HG02798 (cell line): Measurements from ENCODE around the gene SLC44A5.
"Not testable (repeated sequence)": the region's sequence is repeated elsewhere in the genome, so short reads cannot be mapped to it uniquely, and the experiment has no call there.

Source experiments
- ATAC-seq: cut with Tn5 transposase; IDR thresholded peaks from one replicate; pipeline ENCODE4 v1.9.1; 2021; ENCODE audit warnings: mild to moderate bottlenecking; ENCODE audit not compliant: unreplicated experiment, poor library complexity

The SLC44A5 gene

DNA sequence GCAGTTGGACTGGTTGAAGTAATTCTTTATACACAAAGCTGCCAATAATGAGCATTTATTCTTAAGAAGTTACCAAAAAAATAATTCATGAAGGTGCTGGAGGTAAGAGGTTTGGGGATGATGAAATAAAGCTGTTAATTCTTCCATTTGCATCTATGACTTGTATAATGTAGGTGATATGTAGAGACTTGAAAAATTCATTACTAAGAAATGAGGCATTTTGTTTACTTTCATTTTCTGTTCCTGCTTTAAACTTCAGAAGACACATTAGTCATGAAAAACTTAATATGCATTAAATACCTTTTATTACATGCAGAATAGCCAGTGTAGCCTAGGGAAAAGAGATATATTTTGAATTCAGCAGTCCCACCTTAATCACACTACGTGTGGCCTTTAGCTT is 214.2 kb downstream of the SLC44A5 start:
- ATAC-seq: no peak

DNA sequence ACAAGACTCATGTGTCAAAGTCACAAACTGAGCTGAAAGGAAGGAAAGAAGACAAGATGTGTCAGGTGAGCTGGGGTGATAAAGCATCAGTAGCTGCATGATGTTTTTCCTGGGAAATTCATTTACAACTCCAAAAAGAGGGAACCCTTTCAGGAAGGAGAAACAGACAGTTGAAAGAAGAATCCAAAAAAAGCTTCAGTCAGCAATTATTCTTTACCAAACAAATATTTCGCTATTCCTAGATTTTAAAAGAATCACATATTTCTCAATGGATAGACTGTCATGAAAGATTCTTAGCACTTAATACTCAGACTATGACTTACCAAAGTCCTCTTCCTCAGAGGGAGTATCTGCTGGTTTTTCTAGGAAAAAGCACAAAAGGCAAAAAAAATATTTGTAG is 214.7 kb downstream of the SLC44A5 start:
- no peak for ATAC-seq

DNA sequence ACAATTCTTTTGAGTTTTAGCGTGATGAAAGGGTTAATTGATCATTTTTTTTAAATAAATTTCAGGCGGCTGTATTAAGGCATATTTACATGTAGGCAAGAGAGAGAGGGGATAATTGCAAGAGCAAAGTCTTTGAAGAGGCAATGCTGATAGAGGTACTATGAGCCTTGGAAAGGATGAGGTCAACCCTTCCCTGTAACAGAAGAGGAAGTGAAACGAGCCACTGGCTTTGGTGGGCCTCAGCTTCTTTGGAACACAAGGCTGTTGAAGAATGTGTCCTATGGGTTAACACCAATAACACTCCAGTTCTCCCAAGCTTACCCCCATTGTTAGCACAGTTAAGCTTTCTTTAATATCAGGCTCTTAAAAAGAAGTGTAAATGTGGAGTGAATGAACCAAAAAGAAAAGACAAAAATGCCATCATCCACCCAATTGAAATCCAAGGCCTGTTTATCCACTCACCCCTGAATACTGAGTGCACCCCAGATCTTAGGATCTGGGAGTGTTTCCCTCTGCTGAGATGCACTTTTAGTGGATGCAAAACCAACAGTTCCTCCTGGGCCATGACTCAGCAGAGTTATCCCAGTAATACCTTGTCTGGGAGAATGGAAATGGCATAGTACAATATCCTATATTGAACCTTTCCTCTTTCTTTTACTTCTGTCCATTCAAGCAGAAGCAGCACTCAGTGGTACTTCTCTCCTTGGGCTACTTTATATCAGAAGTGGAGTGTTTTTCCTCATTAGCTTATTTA is 216.4 kb downstream of the SLC44A5 start:
- ATAC-seq: peak; percentile 53

DNA sequence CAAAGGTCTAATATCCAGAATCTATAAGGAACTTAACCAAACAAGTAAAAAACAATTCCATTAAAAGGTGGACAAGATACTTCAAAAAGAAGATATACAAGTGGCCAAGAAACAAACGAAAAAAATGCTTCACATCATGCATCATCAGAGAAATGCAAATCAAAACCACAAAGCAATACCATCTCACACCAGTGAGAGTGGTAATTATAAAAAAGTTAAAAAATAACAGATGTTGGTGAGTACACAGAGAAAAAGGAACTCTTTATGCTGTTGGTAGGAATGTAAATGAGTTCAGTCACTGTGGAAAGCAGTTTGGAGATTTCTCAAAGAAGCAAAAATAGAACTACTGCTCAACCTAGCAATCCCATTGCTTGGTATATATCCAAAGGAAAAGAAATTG is 218.6 kb downstream of the SLC44A5 start:
- peak; percentile 94 for ATAC-seq

DNA sequence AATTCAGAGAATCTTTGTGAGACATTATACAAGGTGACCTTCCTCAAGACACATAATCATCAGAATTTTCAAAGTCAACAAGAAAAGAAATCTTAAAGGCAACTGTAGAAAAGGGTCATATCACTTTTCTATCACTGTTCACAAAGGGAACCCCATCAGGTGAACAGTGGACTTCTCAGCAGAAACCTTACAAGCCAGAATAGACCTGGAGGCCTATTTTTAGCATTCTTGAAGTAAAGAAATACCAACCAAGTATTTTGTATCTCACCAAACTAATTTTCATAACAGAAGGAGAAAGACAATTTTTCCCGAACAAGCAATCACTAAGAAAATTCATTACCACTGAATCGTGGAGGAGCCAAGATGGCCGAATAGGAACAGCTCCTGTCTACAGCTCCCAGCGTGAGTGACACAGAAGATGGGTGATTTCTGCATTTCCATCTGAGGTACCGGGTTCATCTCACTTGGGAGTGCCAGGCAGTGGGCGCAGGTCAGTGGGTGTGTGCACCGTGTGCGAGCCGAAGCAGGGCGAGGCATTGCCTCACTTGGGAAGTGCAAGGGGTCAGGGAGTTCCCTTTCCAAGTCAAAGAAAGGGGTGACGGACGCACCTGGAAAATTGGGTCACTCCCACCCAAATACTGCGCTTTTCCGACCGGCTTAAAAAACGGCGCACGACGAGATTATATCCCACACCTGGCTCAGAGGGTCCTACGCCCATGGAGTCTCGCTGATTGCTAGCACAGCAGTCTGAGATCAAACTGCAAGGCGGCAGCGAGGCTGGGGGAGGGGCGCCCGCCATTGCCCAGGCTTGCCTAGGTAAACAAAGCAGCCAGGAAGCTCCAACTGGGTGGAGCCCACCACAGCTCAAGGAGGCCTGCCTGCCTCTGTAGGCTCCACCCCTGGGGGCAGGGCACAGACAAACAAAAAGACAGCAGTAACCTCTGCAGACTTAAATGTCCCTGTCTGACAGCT is 235.2 kb downstream of the SLC44A5 start:
- not testable (repeated sequence) for ATAC-seq

DNA sequence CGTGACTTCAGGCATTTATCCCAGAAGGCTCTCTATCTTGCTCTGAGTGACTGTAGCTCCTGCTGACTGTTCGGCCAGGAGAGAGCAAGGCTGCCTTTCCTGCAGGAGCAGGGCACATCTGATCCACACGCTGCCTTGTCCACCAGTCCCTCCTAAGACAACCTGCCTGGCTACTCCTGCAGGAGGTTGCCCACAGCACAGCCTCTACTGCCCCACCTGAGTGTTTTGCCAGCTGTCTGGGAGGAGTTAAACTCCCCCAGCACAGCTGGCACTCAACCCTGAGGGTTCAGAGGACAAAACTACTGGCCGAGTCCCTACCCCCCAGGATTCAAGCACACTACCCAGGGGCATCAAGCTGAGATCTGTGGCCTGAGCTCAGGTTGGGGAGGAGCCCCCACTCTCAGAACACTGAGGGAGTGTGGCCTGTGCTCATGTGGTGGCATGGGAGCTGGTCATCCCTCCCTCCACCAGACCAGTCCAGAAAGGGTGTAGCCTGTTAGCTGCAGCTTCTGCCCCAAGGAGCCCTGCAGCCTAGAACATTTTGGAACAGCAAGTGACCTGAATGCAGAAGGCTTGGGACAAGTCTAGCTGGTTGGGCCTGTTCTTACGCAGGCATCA is 237.3 kb downstream of the SLC44A5 start:
- ATAC-seq: no peak

DNA sequence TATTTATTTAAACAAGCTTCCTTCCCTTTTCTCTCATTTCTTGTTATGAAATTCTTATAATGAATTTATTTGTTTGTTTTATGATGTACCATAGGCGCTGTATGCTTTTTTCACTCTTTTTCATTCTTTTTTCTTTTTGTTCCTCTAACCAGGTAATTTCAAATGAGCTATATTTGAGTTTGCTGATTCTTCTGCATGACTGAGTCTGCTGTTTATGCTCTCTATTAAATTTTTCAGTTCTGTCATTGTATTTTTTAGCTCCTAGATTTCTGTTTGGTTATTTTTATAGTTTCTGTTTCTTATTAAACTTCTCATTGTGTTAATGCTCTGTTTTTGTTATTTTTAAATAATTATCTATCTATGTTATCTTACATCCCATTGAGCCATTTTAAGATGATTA is 244.3 kb downstream of the SLC44A5 start:
- no peak for ATAC-seq

DNA sequence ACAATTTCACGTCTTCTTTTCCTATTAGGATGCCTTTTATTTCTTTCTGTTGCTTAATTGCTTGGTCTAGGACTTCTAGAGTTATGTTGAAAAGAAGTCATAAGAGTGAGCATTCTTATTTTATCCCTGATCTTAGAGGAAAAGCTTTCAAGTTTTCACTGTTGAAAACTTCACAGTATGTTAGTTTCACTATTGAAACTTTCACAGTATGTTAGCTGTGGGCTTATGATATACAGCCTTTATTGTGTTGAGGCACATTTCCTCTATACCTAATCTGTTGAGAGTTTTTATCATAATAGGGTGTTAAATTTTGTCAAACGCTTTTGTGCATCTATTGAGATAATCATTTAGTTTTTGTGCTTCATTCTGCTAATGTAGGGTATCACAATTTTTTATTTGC is 249.7 kb downstream of the SLC44A5 start:
- no peak for ATAC-seq

DNA sequence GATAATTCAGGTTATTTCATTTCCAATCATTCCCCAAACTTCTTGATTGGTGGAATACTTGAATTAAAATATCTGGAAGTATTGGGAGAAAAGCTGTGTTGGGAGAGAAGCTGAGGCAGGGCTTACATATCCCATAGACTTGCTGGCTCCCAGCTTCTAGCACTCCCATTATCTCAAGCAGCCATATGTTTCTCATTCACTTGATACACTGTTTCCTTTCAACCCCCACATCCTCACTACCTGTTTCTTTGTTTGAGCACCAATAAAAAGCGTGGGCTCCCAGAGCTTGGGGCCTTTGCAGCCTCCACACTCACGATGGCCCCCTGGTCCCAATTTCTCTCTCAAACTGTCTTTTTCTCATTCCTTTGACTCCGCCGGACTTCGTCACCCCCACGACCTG is 256.6 kb downstream of the SLC44A5 start:
- not testable (repeated sequence) for ATAC-seq

DNA sequence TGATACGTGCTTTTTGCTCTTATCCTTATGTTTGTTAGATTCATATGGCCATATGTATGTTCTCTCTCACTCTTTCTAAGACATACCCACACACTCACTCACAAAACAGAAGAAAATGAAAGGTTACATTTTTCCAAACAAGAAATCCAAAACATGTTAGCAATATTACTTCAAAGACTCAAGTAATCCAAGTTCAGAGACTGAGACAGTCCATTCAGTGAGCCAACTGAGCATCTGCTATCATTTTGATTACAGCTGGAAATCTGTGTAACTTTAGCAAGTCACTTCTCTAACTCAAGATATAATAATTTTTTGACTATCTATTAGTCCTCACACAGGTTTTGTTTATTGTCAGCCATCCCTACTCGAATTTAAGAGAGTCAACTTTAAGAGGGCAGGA is 257.9 kb downstream of the SLC44A5 start:
- ATAC-seq: no peak

DNA sequence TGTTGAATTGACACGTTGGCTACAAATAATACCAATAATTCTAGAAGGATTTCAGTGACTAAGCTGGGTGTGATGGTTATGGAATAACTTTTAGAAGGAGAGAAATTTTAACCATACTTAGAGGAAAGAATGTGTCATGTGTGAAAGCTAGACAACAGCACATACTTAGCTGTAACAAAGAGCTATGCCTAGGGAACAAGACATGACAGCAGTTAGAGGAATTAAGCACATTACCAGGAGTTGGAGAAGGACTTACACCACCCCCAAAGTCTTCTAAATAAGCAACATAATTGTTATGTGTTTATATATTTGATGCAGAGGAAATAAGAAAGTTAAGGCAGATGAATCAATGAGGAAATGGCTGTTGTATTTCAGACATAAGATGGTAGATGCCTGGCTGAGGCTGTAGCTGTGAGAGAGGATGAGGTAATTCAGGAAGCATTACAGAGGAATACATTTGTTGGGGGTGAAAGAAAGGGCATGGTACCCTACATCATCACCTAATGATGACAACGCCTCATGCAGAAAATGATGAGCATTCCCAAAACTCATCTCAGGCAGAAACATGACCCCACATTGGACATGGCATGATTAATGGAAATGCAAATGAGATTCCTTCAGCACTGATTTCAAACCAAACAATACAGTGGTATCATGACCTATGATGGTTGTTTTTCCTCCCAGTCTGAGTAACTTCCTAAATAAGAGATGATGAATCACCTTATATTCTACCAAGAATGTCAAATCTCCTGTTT is 265.2 kb downstream of the SLC44A5 start:
- no peak for ATAC-seq

DNA sequence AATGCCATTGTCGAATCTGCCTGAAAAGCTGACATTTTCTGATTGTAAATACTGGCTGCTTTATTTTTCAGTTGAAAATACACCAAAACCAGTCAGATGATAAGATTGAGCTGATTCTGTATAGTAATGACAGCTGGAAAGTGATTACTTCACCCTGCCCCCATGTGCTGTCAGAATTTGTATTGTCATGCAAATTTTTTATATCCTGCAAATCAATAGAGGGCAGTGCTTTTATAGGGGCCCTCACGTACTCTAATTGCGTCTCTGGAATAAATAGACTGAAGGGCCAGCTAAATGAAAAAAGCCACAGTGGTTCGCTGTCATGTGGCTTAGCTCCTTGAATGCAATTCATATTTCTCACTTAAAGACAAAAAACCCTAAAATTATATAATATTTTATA is 268.1 kb downstream of the SLC44A5 start:
- ATAC-seq: no peak

DNA sequence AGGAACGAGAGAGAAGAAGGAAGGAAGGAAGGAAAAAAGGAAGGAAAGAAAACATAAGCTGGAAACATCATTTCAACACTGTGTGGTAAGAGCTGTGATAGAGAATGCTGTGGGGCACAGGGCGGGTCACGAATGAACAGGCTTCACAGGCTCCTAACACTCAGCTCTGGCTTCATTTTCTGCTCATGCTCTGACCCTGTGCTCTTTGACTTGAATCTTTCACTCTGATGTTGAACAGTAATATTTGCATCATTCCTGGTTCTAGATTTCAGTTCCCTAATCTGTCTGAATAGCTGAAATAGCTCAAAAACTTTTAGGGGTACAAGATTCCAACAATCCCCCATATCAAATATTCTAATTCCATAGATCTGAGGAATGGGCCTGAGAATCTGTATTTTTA is 269.4 kb downstream of the SLC44A5 start:
- peak; percentile 58 for ATAC-seq

DNA sequence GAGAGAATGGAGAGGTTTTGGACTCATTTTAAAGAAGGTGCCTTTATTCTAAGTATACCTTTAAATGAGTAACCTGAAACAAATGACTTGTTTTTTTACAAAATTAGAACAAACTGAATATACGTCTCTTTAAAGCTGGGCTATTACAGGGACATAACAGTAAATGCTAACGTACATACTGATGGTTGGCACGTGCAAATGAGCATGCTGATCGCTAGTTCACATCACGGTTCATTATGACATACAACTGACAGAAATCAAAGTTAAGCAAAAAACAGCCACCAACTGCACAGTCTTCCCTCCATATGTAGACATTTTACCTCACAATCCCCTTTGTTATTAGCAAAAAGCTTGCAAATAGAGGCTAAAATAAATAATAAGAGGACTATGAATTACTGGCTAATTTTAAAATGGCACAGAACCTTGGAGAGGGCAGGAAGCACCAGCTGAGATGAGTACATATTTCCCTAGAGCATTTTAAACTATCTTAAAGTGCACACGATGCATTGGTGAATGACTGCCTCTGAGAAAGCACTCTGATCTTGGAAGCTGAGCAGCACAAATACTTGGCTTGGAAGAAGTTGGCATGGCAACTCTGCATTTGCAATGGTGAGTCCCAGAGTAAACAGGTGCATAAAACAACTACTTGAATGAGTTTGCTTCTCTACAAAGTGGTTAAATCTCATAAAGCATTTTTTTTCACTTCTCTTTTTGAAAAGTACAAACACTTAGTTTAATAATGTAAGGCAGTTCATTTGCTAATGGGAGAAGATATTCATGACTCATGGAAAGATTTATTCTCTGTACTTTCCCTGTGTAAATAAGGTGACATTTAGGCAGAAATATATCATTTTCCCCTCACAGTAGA is 272.1 kb downstream of the SLC44A5 start:
- peak; percentile 86 for ATAC-seq

DNA sequence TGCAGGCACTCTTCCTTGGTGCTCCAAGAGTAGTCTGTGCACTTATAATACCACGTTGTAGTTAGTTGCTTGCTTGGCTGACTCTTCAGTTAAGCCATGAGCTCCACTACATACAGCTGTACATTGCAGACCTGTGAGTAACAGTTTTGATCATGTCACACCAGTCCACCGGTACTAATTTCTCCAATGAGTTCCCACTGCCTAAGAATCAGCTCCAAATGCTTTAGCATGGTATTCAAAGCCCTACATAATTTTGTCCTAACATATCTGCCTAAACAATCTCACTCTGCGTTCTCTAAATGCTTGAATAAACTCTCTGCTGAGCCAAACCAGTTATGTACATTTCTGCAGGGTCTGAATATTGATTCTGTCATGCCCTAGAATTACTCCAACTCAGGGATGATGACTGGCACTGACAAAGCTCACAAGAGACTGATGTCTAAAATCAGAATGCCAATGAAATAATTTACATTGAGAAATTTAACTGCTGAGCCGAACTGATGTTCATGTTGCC is 276.0 kb downstream of the SLC44A5 start:
- ATAC-seq: no peak

DNA sequence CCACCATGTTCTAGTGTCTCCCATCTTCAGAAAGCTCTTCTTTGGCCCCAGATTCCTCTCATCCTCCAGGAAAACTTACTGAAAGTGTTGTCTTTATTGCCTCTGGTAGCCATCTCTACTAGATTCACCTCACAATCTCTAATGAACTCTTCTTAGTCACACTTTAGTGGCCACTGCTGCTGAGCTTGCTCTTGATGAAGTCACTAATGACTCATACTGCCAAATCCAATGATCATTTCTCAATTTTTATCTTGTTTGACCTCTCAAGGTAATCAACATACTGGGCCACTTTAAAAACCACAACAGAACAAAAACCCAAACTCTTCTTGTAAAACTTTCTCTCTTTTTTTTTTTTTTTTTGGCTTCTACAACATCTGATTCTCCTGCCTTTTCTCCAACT is 280.3 kb downstream of the SLC44A5 start:
- ATAC-seq: no peak

DNA sequence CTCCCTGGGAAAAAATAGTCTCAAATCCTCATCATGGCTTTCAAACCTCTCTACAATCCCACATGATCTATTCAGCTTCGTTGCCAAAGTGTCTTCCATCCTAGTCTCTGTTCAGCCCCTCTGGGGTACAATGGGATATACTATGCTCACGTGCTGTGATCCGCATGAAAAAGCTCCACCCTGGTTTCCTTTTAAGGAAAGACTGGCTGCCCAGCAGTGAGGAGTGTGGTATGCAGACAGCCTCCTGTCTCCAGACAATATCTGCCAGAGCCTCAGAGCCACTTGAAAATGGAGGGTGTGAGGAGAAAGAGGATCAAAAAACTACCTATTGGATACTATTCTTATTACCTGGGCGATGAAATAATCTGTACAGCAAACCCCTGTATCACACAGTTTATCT is 282.2 kb downstream of the SLC44A5 start:
- ATAC-seq: no peak

DNA sequence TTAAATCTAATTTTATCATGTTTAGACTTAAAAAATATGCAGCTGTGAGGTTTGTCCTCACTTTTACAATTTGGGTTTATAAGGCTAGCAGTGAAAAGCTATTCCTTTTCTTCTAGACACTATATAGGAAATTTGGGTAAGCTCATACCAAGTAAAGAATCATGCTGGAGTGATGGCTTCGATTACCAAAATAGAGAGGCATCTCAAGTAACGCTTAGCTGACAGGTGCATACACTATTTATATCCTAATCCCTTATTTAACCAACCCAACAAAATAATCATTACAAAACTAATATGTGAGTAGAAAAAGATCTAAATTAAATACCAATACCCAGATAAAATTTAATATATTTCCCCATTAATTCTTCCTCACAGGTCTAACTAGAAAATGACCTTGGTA is 283.5 kb downstream of the SLC44A5 start:
- ATAC-seq: no peak

DNA sequence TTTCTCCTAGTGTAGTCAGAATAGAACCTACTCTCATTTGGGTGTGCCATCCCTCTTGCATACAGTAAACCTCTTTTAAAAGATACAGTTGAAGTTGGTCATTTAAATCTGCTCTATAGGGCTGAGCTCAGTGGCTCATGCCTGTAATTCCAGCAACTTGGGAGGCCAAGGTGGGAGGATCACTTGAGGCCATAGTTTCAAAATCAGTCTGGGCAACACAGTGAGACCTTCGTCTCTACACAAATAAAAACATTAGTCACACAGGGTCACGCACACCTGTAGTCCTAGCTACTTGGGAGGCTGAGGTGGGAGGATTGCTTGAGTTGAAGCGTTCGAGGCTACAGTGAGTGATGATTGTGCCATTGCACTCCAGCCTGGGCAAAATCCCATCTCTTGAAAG is 292.9 kb downstream of the SLC44A5 start:
- ATAC-seq: no peak
